GM18858 (cell line): ENCODE results near the gene SPRYD7.
"Not testable (repeated sequence)": the region's sequence is repeated elsewhere in the genome, so short reads cannot be mapped to it uniquely, and the experiment has no call there.

Experiments used
- ATAC-seq: cut with Tn5 transposase; IDR thresholded peaks from one replicate; pipeline ENCODE4 v1.9.1; 2021; ENCODE audit not compliant: unreplicated experiment

Gene SPRYD7

DNA sequence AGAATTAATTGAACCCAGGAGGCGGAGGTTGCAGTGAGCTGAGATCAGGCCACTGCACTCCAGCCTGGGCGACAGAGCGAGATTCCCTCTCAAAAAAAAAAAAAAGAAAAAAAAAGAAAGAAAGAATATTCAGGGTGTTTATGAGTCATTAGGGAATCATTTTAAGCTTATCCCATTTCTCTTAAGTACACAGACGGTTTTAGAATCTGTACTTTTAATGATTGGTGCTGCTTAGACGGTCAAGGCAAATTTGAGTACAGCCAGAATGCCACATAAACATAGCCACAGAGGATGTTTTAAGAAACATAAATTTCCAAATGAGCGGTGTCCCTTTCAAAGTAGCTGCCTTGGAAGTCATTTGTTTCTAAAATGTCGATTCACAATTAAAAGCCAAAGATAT is 2.6 kb downstream of the SPRYD7 start:
- no peak for ATAC-seq

DNA sequence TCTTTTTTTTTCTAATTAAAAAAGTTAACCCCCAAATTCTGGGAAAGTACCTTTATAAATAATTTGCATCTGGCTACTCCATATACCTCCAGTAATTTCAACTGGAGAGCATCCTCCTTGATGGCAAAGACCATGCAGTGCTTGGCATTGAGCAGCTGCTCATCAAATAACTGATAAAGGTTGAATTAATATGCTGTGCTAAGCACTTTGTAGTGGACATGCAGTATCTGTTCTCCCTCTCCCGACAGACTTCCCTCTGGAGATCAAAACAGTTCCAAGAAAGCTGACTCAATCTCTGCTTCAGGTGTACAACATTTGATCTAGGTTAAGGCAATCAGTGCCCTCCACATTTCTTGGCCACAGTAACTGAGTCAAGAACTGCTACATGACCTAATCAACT is 3.3 kb downstream of the SPRYD7 start:
- no peak for ATAC-seq

DNA sequence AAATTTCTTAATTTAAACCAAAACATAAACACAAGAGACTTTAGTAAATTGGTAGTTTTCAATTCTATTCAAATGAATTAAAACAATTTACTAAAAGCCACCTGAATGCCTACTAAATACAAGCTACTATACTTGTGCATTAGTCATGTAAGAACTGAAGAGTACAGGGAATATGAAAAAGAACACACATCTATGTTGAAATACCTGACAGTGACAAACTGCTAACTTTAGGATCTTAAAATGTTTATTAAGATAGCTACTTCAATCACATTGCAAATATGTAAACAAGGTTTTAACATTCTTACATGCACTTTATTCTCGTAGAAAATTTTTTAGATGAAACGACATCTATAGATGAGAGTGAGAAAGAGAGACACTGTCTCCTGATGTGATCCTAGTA is 4.1 kb downstream of the SPRYD7 start:
- no peak for ATAC-seq

DNA sequence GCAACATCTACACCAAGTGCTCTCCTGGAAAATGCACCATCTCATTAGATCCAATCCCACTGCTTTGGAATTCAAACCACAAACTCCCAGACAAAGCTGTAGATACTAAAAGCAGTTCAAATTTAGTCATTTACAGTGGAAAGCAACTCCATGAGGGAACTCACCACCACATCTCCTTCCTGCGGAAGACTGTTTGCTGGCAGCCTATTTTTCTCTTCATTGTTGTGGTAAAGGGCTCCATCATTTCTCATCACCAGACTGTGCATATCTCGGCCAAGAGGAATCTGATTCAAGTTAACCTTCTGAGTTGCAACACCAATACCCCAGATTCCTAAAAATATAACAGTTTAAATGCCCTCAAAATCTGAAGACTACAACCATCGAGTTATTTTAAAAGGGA is 8.4 kb downstream of the SPRYD7 start:
- no peak for ATAC-seq

- no peak for ATAC-seq
Measured at GRCh38 chr13:49925881-49926418, 10.2 kb downstream of the SPRYD7 start.

GRCh38 chr13:49922301-49922700 is 13.8 kb downstream of the SPRYD7 start:
- no peak for ATAC-seq

GRCh38 chr13:49920969-49921368 is 15.2 kb downstream of the SPRYD7 start:
- not testable (repeated sequence) for ATAC-seq

DNA sequence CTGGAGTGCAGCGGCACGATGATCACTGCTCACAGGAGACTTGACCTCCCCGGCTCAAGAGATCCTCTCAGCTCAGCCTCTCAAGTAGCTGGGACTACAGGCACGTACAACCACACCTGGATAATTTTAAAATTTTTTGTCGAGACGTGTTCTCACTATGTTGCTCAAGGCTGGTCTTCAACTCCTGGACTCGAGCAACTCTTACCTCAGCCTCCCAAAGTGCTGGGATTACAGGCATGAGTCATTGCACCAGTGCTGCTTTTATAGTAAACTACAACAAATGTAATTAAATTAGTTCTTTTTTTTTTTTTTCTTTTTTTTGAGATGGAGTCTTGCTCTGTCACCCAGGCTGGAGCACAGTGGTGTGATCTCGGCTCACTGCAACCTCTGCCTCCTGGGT is 18.0 kb downstream of the SPRYD7 start:
- not testable (repeated sequence) for ATAC-seq

DNA sequence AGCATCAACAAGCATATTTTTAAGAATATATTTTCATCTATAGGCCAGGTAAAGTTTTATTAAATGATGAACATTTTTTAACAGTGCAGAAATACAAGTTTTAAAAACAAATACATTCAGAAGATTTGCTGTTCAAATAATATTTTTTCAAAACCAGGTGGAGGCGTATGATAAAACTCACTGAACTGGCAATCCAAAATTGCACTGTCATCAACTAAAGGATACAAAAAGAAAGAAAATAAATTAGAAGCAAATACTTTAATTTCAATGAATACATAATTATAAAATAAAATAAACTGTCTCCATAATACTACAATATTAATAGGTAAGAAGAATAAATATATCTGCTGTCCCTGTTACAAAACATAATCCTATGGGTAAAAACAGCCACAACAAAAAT is 21.2 kb downstream of the SPRYD7 start:
- no peak for ATAC-seq

- no peak for ATAC-seq
Measured at GRCh38 chr13:49908637-49909036, 27.5 kb downstream of the SPRYD7 start.

DNA sequence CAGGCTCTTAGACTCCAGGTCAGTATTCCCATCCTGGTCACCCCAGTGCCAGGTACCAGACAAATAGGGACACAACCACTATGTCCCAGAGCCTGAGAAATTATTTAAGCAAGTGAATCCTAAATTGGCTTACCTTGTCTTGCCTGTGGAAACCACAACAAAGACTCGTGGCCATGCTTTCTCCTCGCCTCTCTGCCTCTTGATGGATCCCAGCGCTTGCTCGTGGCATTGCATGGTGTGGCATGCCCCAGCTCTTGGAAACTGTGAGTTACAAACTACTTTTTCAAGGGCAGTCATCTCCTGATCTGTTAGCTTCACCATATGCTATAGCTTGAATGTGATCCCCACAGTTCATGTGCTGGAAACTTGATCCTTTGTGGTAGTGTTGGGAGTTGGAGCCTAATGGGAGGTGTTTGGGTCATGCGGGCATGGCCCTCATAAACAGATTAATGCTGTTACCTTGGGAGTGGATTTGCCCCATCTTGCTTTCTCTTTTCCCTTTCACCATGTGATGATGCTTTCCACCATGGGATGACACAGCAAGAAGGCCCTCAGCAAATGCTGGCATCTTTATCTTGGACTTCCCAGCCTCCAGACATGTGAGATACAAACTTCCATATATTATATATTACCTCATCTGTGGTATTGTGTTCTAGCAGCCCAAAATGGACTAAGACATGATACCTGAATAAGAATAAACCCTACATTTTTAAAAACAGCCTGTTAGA is 31.2 kb downstream of the SPRYD7 start:
- ATAC-seq, result no peak

- ATAC-seq, result no peak
Measured at GRCh38 chr13:49898792-49899191, 37.3 kb downstream of the SPRYD7 start.

- no peak for ATAC-seq
Measured at GRCh38 chr13:49897713-49898112, 38.4 kb downstream of the SPRYD7 start.

- ATAC-seq, result no peak
Measured at GRCh38 chr13:49895826-49896225, 40.3 kb downstream of the SPRYD7 start.

GRCh38 chr13:49893591-49893990 is 42.5 kb downstream of the SPRYD7 start:
- no peak for ATAC-seq

- no peak for ATAC-seq
Measured at GRCh38 chr13:49890376-49890775, 45.8 kb downstream of the SPRYD7 start.

DNA sequence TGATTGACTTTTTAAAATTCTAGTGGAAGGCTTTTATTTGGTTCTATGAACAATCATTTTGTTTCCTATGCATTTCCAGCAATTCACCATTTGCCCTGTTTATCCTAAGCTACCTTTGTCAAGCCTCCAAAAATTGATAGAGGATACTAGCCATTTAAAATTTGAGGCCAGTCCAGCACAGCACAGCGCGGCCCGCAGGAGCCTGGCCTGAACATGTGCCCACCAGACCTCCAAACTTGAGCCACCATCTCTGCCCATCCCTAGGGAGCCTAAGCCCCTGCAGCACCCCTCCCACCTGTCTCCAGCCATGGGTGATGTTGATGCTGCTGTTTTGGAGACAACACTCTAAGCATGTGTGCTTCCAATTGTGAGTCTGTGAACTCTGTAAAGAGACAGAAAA is 57.5 kb downstream of the SPRYD7 start:
- ATAC-seq, result no peak

GRCh38 chr13:49877629-49878218 is 58.4 kb downstream of the SPRYD7 start:
- no peak for ATAC-seq

DNA sequence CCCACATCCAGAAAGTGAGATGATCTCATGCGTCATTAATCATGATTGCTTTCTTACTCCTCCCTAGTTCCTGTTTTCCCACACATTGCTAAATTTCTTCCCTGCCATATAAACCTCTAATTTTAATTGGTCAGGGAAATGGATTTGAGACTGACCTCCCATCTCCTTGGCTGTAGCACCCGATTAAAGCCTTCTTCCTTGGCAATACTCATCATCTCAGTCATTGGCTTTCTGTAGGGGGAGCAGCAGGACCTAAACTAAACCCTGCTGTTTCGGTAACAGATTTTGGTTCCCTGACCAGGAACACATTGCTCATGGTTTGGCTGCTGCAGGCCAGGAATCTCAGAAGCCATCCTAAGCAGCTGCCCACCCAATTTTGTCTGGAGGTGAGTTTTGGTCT is 61.7 kb downstream of the SPRYD7 start:
- no peak for ATAC-seq

DNA sequence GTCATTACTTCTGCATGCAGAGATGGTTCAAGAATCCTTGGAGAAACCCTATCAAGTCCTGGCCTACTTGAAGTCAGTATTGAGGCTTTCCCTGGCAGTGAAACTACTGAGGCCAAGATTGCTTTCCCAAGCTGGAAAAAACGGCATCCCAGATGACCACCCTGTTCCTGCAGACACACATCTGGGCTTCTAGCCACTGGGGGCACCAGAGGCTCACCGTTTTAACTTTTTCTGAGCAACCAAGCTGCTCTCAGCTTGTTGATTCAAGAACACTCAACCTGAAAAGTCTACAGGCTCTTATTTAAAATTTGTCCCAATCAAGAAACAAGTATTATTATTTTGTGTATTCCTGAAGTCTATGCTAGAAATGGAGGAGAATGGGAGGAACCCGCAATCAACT is 66.6 kb downstream of the SPRYD7 start:
- no peak for ATAC-seq

DNA sequence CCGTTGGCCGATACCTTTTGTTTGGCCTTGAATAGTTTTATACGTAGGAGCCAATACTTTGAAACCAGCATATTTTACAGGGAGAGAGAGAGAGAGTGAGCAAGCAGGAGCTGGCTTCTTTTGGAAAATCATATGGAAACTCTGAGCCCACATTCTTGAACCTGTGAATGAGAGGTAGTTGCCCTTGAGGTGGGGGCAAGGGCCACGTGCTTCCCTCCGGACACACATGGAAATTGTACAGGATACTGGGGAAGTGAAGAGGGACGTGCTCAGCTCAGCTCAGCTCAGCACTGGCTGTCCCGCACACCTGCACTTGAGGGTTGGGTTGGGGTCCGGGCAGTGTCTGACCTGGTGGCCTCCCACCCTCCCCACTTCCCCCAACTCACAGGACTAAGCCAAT is 68.3 kb downstream of the SPRYD7 start:
- no peak for ATAC-seq

DNA sequence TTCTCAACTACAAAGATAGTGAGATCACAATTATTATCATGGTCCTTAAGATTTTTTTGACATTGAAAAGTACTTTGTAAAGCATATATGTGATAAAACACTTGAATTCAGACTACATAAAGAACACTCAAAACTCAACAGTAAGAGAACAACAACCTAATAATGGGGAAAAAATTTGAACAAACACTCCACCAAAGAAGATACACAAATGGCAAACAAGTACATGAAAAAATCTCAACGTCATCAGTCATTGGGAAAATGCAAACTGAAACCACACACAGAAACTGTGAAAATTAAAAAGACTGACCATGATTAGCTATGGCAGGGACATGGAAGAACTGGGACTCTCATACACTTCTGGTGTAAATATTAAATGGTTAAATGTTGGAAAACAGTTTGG is 70.9 kb downstream of the SPRYD7 start:
- no peak for ATAC-seq

- no peak for ATAC-seq
Measured at GRCh38 chr13:49864509-49864908, 71.6 kb downstream of the SPRYD7 start.
